Activated T-cell treated with anti-CD3 and anti-CD28 coated beads for 1 hour (primary cell): ENCODE results near the gene PRPF40A.

Experiments
- DNase-seq: peaks from one replicate; pipeline ENCODE4 v3.0.0-alpha.2; 2020; ENCODE audit warnings: low read depth

Gene PRPF40A

GRCh38 chr2:152620208-152620607, 97.1 kb downstream of the PRPF40A start:
- DNase-seq = no peak

GRCh38 chr2:152618193-152618564, 99.1 kb downstream of the PRPF40A start:
- DNase-seq = no peak

GRCh38 chr2:152617456-152618192, 99.6 kb downstream of the PRPF40A start:
- DNase-seq = no peak

DNA sequence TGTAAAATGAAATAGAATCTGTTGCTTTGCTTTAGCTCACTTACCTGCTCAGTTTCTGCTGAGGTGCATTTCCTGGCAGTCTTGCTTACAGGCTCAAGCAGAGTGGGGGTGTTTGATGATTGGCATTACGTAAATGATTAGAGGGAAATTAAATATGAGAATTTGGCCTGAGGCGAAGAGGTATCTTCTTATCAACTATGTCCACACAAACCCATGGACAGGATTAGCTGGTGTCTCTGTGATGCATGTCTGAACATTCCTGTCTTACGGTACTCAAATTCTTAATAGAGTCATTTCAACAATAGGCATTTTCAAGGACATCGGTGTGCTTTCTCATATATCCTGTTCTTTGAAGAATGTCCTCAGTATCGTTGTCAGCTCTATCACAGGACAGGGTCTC, 102.1 kb downstream of the PRPF40A start:
- DNase-seq = no peak

DNA sequence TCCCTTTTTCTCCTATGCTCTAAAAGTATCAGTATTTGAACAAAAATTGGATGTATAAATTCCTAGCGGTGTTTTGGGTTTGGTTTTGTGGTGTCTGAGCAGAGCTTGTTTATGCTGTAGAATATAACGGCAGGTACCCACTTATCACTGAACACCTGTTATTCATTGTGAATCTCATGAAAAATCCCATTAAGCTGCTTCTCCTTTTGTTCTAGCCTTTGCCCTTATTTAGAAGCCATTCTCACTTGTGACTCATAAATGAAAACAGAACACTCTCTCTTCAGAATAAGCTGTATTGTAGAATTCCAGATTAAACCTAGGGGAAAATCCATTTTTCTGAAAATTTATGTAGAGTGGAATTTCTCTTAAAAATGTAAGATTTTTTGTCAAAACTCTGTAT, 104.0 kb downstream of the PRPF40A start:
- no peak for DNase-seq

DNA sequence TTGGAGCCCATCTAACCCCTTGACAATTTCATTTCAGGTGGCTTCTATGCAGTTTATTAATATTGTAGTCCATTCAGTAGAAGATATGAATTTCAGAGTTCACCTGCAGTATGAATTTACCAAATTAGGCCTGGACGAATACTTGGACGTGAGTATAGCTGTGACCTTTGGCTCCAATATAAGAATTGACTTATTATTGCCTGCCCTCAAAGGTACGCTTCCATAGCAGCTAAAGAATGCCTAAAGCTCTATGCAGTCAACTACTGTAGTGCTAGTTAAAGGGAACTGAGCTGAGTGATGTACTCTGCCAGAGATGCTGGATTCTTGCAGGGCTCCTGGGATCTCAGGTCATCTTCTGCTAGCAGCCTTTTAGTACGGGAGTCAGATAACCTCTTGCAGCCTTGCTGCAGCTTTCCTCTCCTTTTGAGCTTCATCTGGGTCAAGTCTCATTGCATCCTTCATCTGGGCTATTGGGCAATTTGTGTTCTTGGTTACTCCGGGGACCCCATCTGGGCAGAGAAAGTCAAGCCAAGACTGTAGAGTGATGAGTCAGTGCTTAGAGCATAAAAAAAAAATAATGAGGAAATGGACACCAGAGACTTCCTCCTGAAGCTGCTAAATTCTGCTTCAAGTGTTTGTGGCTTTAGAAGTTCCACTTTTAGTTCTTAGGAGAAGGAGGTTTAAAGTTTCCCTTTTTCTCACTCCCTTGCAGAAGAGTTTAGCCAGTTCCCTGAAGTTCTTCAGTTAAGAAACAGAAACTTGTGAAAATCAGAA, 105.6 kb downstream of the PRPF40A start:
- DNase-seq = no peak

- no peak for DNase-seq
These were observed 107.6 kb downstream of the PRPF40A start for GRCh38 chr2:152609699-152610098.

DNA sequence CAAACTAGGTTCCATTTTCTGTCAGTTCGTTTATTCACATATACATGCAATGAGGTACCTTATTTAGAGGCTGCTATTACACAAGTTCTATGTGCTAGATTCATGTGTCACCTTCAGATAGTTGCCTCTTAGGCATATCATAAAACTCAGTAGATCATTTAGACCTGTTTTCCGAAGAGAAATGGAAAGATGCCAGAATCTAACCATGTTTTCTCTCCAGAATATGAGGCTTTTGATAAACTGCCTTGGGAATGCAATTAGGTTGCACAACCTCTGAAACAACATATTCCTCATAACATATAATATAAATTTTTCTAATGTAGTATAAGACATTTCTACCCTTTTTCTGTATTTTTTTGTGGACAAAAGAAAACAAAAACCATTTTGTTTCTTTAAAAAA, 108.1 kb downstream of the PRPF40A start:
- DNase-seq = no peak

GRCh38 chr2:152607793-152608300, 109.4 kb downstream of the PRPF40A start:
- DNase-seq = no peak

DNA sequence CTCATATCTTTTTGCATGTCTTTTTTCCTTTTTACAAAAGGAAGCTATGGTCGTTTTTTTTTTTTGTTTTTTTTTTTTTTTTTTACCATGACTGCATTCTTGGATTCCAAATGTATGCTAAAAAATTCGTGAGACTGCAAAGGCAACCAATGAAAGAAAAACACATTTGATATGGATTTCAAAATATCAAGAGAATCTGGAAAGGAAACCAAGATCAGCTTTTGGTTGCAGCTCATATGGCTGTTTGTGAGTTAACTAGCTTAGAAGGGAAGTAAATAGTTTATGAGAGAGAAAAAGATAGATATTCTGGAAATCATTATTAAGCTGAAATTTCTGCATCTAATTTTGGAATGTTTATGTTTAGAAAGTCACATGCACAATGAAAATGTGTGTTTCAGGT, 110.3 kb downstream of the PRPF40A start:
- no peak for DNase-seq

GRCh38 chr2:152606081-152606480, 111.2 kb downstream of the PRPF40A start:
- DNase-seq = no peak

GRCh38 chr2:152603166-152603565, 114.1 kb downstream of the PRPF40A start:
- no peak for DNase-seq

DNA sequence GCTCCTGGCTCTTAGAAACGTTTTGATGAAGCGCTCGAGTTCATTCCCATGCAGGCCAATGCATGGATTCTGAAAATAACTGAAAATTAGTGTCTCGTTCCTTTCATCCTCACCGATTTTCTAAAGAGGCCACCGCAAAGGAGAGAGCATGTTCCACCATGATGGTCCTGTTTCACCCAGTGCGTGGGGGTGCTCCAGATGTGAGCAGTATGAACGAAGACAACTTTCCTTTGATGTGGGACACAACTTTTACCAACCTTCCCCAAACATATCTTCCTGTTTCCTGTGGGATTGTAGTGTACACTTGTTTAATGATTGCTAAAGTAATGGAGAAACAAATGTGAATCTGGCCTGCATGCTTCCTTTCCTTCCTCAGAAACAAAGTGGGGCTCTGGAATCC, 114.5 kb downstream of the PRPF40A start:
- no peak for DNase-seq
